SU-DHL-6 (cell line): ENCODE data around the gene SLCO2B1.

Experiments
- H2AFZ ChIP-seq: fragments of 200-600 bp; sonication (generic); 2 replicates; pipeline ENCODE4 v1.6.1; 2014; ENCODE audit warnings: low read depth, mild to moderate bottlenecking, moderate library complexity, mixed read lengths, antibody characterized with exemption, low read length; ENCODE audit not compliant: severe bottlenecking
- H3F3A ChIP-seq: fragments of 200-600 bp; shearing (Covaris generic); 2 replicates; pipeline ENCODE4 v1.6.0; 2016; ENCODE audit warnings: antibody characterized with exemption, mild to moderate bottlenecking; ENCODE audit not compliant: insufficient read depth
- H3K27ac ChIP-seq: fragments of 200-600 bp; sonication (generic); 2 replicates; pipeline ENCODE4 v1.5.1; 2016; ENCODE audit warnings: low read depth, mild to moderate bottlenecking, low read length, moderate library complexity, mixed read lengths
- H3K27me3 ChIP-seq: fragments of 200-600 bp; sonication (generic), shearing (Covaris generic); 2 replicates; pipeline ENCODE4 v1.6.0; 2014; ENCODE audit warnings: mild to moderate bottlenecking, low read length
- H3K36me3 ChIP-seq: fragments of 200-600 bp; sonication (generic); 2 replicates; pipeline ENCODE4 v1.6.1; 2014; ENCODE audit warnings: mild to moderate bottlenecking, low read length, mixed read lengths
- H3K4me2 ChIP-seq: fragments of 300-600, 200-600 bp; shearing (Covaris generic), sonication (generic); 2 replicates; pipeline ENCODE4 v1.6.0; 2014; ENCODE audit warnings: low read length, low read depth, mild to moderate bottlenecking; ENCODE audit not compliant: poor library complexity, severe bottlenecking
- H3K4me3 ChIP-seq: fragments of 200-600 bp; sonication (generic); 2 replicates; pipeline ENCODE4 v1.5.1; 2014; ENCODE audit warnings: antibody characterized with exemption, low read length, mild to moderate bottlenecking, mixed read lengths; ENCODE audit not compliant: insufficient read depth, poor library complexity, severe bottlenecking
- H3K79me2 ChIP-seq: fragments of 200-600 bp; sonication (generic); 2 replicates; pipeline ENCODE4 v1.6.1; 2014; ENCODE audit warnings: mild to moderate bottlenecking, low read length, moderate library complexity; ENCODE audit not compliant: insufficient read depth
- H3K9ac ChIP-seq: fragments of 200-600 bp; sonication (generic); 2 replicates; pipeline ENCODE4 v1.7.0; 2014; ENCODE audit warnings: mild to moderate bottlenecking, low read length
- H3K9me2 ChIP-seq: fragments of 200-600 bp; sonication (generic); replicated peaks from 2 replicates; pipeline ENCODE4 v1.6.1; 2014; ENCODE audit warnings: low read length; ENCODE audit not compliant: insufficient read depth
- H3K9me3 ChIP-seq: fragments of 200-600 bp; sonication (generic); 2 replicates; pipeline ENCODE4 v1.6.1; 2014; ENCODE audit warnings: low read length, mixed read lengths; ENCODE audit not compliant: insufficient read depth
- H4K20me1 ChIP-seq: fragments of 200-600 bp; sonication (generic); 2 replicates; pipeline ENCODE4 v1.6.1; 2014; ENCODE audit warnings: low read depth, mild to moderate bottlenecking, antibody characterized with exemption, low read length, moderate library complexity, mixed read lengths
- EZH2phosphoT487 ChIP-seq: fragments of 200-600 bp; sonication (generic), shearing (Covaris generic); conservative IDR thresholded peaks from 2 replicates; pipeline ENCODE4 v1.6.1; 2018; ENCODE audit warnings: mild to moderate bottlenecking, antibody characterized with exemption, low read length, moderate library complexity, mixed read lengths
- TF ChIP-seq, protein P1 (sequence below): fragments of 200-600 bp; sonication (generic); IDR thresholded peaks from one replicate; pipeline ENCODE4 v1.5.1; 2017; ENCODE audit warnings: antibody characterized with exemption, mild to moderate bottlenecking, low read length, moderate library complexity; ENCODE audit not compliant: insufficient read depth, poor library complexity, severe bottlenecking

The SLCO2B1 gene

DNA sequence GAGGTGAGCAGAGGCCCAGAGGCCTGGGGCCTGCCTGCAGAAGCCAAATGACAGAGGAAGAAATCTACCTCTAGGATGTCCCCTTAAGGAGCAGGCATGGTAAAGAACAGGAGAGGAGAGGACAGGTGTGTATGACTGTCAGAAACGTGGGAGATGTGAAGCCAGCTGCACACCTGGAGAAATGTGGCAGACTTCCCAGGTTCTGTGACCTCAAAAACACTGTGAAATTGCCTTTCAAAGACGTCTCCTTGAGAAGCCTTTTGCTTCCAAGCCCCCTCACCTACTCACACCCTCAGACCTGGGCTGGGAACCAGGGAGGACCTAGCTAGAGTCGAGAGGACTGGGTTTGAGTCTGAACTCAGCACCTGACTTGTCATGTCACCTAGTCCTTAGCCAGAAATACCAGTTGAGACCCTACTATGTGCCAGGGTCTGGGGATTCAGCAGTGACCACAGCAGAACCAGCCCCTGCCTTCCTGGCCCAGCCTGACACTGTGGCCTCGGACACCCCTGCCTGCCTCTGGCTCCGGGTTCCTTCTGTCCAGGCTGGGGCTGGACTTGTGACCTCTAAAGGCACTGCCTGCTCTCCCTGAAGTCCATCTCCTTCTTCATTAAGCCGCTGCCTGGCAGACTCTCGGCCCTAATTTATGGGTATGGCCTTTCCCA is 95.2 kb downstream of the SLCO2B1 start:
- Histone ChIP-seq H3F3A (no peaks in the 10 kb centered on the region), H2AFZ (no peak overlapping the region), H4K20me1 (no peaks in the 10 kb centered on the region), H3K27ac (no peak overlapping the region), H3K36me3 (no peaks in the 10 kb centered on the region), H3K79me2 (no peaks in the 10 kb centered on the region), H3K9me3 (no peaks in the 10 kb centered on the region), H3K27me3 (no peaks in the 10 kb centered on the region), H3K4me2 (no peak overlapping the region), H3K9me2 (no peaks in the 10 kb centered on the region), H3K4me3 (no peak overlapping the region), H3K9ac (no peak overlapping the region)
- TF ChIP-seq, protein P1, sequence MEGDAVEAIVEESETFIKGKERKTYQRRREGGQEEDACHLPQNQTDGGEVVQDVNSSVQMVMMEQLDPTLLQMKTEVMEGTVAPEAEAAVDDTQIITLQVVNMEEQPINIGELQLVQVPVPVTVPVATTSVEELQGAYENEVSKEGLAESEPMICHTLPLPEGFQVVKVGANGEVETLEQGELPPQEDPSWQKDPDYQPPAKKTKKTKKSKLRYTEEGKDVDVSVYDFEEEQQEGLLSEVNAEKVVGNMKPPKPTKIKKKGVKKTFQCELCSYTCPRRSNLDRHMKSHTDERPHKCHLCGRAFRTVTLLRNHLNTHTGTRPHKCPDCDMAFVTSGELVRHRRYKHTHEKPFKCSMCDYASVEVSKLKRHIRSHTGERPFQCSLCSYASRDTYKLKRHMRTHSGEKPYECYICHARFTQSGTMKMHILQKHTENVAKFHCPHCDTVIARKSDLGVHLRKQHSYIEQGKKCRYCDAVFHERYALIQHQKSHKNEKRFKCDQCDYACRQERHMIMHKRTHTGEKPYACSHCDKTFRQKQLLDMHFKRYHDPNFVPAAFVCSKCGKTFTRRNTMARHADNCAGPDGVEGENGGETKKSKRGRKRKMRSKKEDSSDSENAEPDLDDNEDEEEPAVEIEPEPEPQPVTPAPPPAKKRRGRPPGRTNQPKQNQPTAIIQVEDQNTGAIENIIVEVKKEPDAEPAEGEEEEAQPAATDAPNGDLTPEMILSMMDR: no peak
- no peak for TF ChIP-seq EZH2phosphoT487

DNA sequence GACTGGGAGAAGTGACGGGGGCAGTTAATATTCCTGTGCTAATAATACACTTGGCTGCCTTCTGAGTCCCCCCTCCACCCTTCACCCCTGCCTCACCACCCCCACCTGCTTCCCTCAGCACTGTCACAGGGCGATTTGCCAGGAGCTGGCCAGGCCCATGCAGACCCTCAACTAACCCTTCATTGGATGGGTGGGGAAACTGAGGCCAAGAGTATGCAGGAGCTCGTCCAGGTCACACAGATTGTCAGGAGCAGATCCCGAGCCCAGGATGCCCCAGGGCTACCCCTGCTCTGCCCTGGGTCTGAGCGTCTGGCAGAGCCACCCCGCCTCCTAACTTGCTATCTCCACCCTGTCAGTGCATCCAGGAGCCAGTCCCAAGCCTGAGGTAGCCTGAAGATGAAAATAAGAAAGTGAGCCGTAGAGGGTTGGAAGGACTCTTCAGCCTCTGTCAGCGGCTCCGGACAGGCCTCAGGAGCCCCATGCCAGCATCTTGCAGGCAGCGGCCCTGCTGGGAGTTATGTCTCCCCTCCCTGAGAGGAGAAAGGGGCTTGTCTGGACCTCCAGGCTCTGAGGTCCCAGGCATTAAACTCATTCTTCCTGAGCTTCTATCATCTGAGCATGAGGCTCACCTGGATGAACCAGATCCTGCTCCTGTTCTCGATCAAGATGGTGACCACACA is 95.9 kb downstream of the SLCO2B1 start:
- H3K27me3 ChIP-seq: no peaks in the 10 kb centered on the region
- H4K20me1 ChIP-seq: no peaks in the 10 kb centered on the region
- no peak overlapping the region for H3K4me3 ChIP-seq
- no peaks in the 10 kb centered on the region for H3K9me2 ChIP-seq
- H3K9ac ChIP-seq: no peak overlapping the region
- H2AFZ ChIP-seq: no peak overlapping the region
- no peak overlapping the region for H3K27ac ChIP-seq
- TF ChIP-seq EZH2phosphoT487: no peak
- TF ChIP-seq, protein P1: no peak
- no peaks in the 10 kb centered on the region for H3K9me3 ChIP-seq
- H3K79me2 ChIP-seq: no peaks in the 10 kb centered on the region
- H3K36me3 ChIP-seq: no peaks in the 10 kb centered on the region
- no peaks in the 10 kb centered on the region for H3F3A ChIP-seq
- H3K4me2 ChIP-seq: no peak overlapping the region

DNA sequence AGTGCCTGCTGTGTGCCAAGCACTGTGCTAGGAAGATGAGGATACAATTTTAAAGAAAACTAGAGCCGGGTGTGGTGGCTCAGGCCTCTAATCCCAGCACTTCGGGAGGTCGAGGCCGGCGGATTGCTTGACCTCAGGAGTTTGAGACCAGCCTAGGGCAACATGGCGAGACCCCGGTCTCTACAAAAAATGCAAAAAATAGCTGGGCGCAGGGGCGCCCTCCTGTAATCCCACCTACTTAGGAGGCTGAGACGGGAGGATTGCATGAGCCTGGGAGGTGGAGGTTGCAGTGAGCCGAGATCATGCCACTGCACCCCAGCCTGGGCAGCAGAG is 98.0 kb downstream of the SLCO2B1 start:
- no peaks in the 10 kb centered on the region for H3K79me2 ChIP-seq

More for the DNA sequence above, 98.0 kb downstream of the SLCO2B1 start:
- Histone ChIP-seq H4K20me1 (no peaks in the 10 kb centered on the region), H2AFZ (no peak overlapping the region), H3K9me2 (no peaks in the 10 kb centered on the region), H3K9me3 (no peaks in the 10 kb centered on the region), H3F3A (no peaks in the 10 kb centered on the region), H3K4me2 (no peak overlapping the region), H3K9ac (no peak overlapping the region), H3K36me3 (no peaks in the 10 kb centered on the region), H3K27ac (no peak overlapping the region), H3K27me3 (no peaks in the 10 kb centered on the region), H3K4me3 (no peak overlapping the region)
- TF ChIP-seq, protein P1: no peak
- no peak for TF ChIP-seq EZH2phosphoT487
